HEK293 (cell line): Measurements from ENCODE around the gene TEPSIN.

Source experiments
- CTCF ChIA-PET: fragments of 350-600 bp; formaldehyde crosslinking; extraction: SDS; loops from one replicate; lab custom pipeline; 2021; ENCODE audit warnings: antibody characterized with exemption; lab: Yijun Ruan, JAX
- POLR2A ChIA-PET: fragments of 300-600 bp; formaldehyde crosslinking; extraction: SDS; loops from one replicate; lab custom pipeline; 2020; ENCODE audit warnings: antibody characterized with exemption, inconsistent platforms; lab: Yijun Ruan, JAX
- H3K27ac ChIP-seq: fragments of 200-500 bp; sonication (Bioruptor generic); 2 replicates; pipeline ENCODE4 v1.5.1; 2014; ENCODE audit warnings: low read depth, low read length, control low read depth, inconsistent platforms; ENCODE audit errors: extremely low read depth
- H3K36me3 ChIP-seq, 2 experiments: fragments of 200-500 bp in 1 of 2; sonication (Bioruptor generic) in 1 of 2; 1 replicate in 1 of 2; 2 replicates in 1 of 2; pipeline ENCODE4 v1.5.1; 2014 to 2017; ENCODE audit warnings: inconsistent platforms in 2 of 2, low read length in 2 of 2; ENCODE audit not compliant: control insufficient read depth in 2 of 2, insufficient read depth in 1 of 2
- H3K4me1 ChIP-seq: fragments of 200-500 bp; sonication (Bioruptor generic); 2 replicates; pipeline ENCODE4 v1.5.1; 2014; ENCODE audit warnings: mild to moderate bottlenecking, low read length, inconsistent platforms; ENCODE audit not compliant: control insufficient read depth, insufficient read depth
- H3K4me3 ChIP-seq: 2 replicates; pipeline ENCODE4 v1.5.1; 2011; ENCODE audit warnings: low read depth, mild to moderate bottlenecking, control low read depth, low read length, moderate library complexity
- H3K9me3 ChIP-seq: fragments of 200-500 bp; sonication (Bioruptor generic); 2 replicates; pipeline ENCODE4 v1.5.1; 2014; ENCODE audit warnings: low read depth, low read length, inconsistent platforms; ENCODE audit not compliant: control insufficient read depth, insufficient read depth
- BCL11A ChIP-seq: fragments of 450-650 bp; formaldehyde crosslinking; IDR thresholded peaks from 2 replicates; pipeline ENCODE4 v1.5.1; 2016; ENCODE audit warnings: low read depth, missing biosample characterization, missing genetic modification characterization
- GFI1B ChIP-seq: fragments of 450-650 bp; formaldehyde crosslinking; IDR thresholded peaks from 2 replicates; pipeline ENCODE4 v1.5.1; 2016; ENCODE audit warnings: missing biosample characterization, missing genetic modification characterization
- HOXD13 ChIP-seq: sonication (generic); formaldehyde crosslinking; IDR thresholded peaks from 2 replicates; pipeline ENCODE4 v1.8.0; 2022; ENCODE audit warnings: missing genetic modification reagents, borderline replicate concordance
- PRDM6 ChIP-seq: fragments of 450-650 bp; formaldehyde crosslinking; IDR thresholded peaks from 2 replicates; pipeline ENCODE4 v1.5.1; 2017; ENCODE audit warnings: missing biosample characterization, missing genetic modification characterization
- SCRT2 ChIP-seq: fragments of 450-650 bp; formaldehyde crosslinking; IDR thresholded peaks from 2 replicates; pipeline ENCODE4 v1.5.1; 2016; ENCODE audit warnings: missing biosample characterization, missing genetic modification characterization
- ZBTB10 ChIP-seq: fragments of 450-650 bp; formaldehyde crosslinking; IDR thresholded peaks from 2 replicates; pipeline ENCODE4 v1.5.1; 2016; ENCODE audit warnings: missing biosample characterization, missing genetic modification characterization
- ZBTB11 ChIP-seq: fragments of 450-650 bp; formaldehyde crosslinking; conservative IDR thresholded peaks from 2 replicates; pipeline ENCODE4 v1.5.1; 2016; ENCODE audit warnings: low read depth, missing biosample characterization, missing genetic modification characterization
- ZBTB48 ChIP-seq: fragments of 450-650 bp; formaldehyde crosslinking; IDR thresholded peaks from 2 replicates; pipeline ENCODE4 v1.5.1; 2016; ENCODE audit warnings: missing biosample characterization, missing genetic modification characterization
- ZNF140 ChIP-seq: fragments of 450-650 bp; formaldehyde crosslinking; IDR thresholded peaks from 2 replicates; pipeline ENCODE4 v1.5.1; 2016; ENCODE audit warnings: missing biosample characterization, missing genetic modification characterization
- ZNF146 ChIP-seq: fragments of 450-650 bp; formaldehyde crosslinking; IDR thresholded peaks from 2 replicates; pipeline ENCODE4 v1.5.1; 2016; ENCODE audit warnings: missing biosample characterization, missing genetic modification characterization
- ZNF16 ChIP-seq: fragments of 450-650 bp; formaldehyde crosslinking; IDR thresholded peaks from 2 replicates; pipeline ENCODE4 v1.5.1; 2016; ENCODE audit warnings: low read depth, missing biosample characterization, missing genetic modification characterization
- ZNF239 ChIP-seq: fragments of 450-650 bp; formaldehyde crosslinking; IDR thresholded peaks from 2 replicates; pipeline ENCODE4 v1.5.1; 2016; ENCODE audit warnings: missing biosample characterization, missing genetic modification characterization
- ZNF266 ChIP-seq: fragments of 450-650 bp; formaldehyde crosslinking; IDR thresholded peaks from 2 replicates; pipeline ENCODE4 v1.5.1; 2016; ENCODE audit warnings: missing biosample characterization, missing genetic modification characterization, low read depth
- ZNF280D ChIP-seq: fragments of 450-650 bp; formaldehyde crosslinking; IDR thresholded peaks from 2 replicates; pipeline ENCODE4 v1.5.1; 2016; ENCODE audit warnings: missing biosample characterization, missing genetic modification characterization
- ZNF366 ChIP-seq: fragments of 450-650 bp; formaldehyde crosslinking; conservative IDR thresholded peaks from 2 replicates; pipeline ENCODE4 v1.5.1; 2016; ENCODE audit warnings: missing biosample characterization, missing genetic modification characterization
- ZNF423 ChIP-seq: fragments of 450-650 bp; formaldehyde crosslinking; IDR thresholded peaks from 2 replicates; pipeline ENCODE4 v1.5.1; 2016; ENCODE audit warnings: missing biosample characterization, missing genetic modification characterization
- ZNF555 ChIP-seq: fragments of 450-650 bp; formaldehyde crosslinking; conservative IDR thresholded peaks from 2 replicates; pipeline ENCODE4 v1.5.1; 2017; ENCODE audit warnings: missing biosample characterization, mild to moderate bottlenecking, missing genetic modification characterization, inconsistent platforms
- ZNF560 ChIP-seq: fragments of 450-650 bp; formaldehyde crosslinking; IDR thresholded peaks from 2 replicates; pipeline ENCODE4 v1.5.1; 2017; ENCODE audit warnings: missing biosample characterization, missing genetic modification characterization, borderline replicate concordance
- ZNF610 ChIP-seq: fragments of 450-650 bp; formaldehyde crosslinking; IDR thresholded peaks from 2 replicates; pipeline ENCODE4 v1.5.1; 2016; ENCODE audit warnings: missing biosample characterization, missing genetic modification characterization, borderline replicate concordance
- ZNF623 ChIP-seq: fragments of 450-650 bp; formaldehyde crosslinking; IDR thresholded peaks from 2 replicates; pipeline ENCODE4 v1.5.1; 2016; ENCODE audit warnings: missing biosample characterization, missing genetic modification characterization
- ZNF624 ChIP-seq: fragments of 450-650 bp; formaldehyde crosslinking; IDR thresholded peaks from 2 replicates; pipeline ENCODE4 v1.5.1; 2017; ENCODE audit warnings: missing biosample characterization, missing genetic modification characterization
- ZNF629 ChIP-seq: fragments of 450-650 bp; formaldehyde crosslinking; IDR thresholded peaks from 2 replicates; pipeline ENCODE4 v1.5.1; 2017; ENCODE audit warnings: missing biosample characterization, missing genetic modification characterization
- ZNF660 ChIP-seq: fragments of 450-650 bp; IDR thresholded peaks from 2 replicates; pipeline ENCODE4 v1.5.1; 2018; ENCODE audit warnings: missing biosample characterization, mild to moderate bottlenecking, missing genetic modification characterization
- ZNF664 ChIP-seq: fragments of 450-650 bp; formaldehyde crosslinking; IDR thresholded peaks from 2 replicates; pipeline ENCODE4 v1.5.1; 2016; ENCODE audit warnings: missing biosample characterization, missing genetic modification characterization
- ZSCAN4 ChIP-seq: fragments of 450-650 bp; formaldehyde crosslinking; IDR thresholded peaks from 2 replicates; pipeline ENCODE4 v1.5.1; 2017; ENCODE audit warnings: missing biosample characterization, missing genetic modification characterization

Gene TEPSIN

GRCh38 chr17:81187120-81187519 is 51.7 kb downstream of the TEPSIN start:
- H3K36me3 ChIP-seq = peaks cover 0 to 36% of the 10 kb centered on the region in 2 experiments; a peak in 1 of 3 replicates
- CTCF ChIA-PET = interaction anchor here (1.2 kb wide), 1 partner anchor 44 kb away, joined by 5 read pairs; no protein-coding TSS in a partner anchor
- H3K4me1 ChIP-seq = no peaks in the 10 kb centered on the region
- H3K9me3 ChIP-seq = no peaks in the 10 kb centered on the region
- POLR2A ChIA-PET = interaction anchor here (1.7 kb wide), 1 partner anchor 36 kb away, joined by 5 read pairs; no protein-coding TSS in a partner anchor
- H3K27ac ChIP-seq = no peak overlapping the region
- TF ChIP-seq ZNF16 (tag by site-specific recombination) (no peak), ZNF239 (tag by site-specific recombination) (no peak), ZNF146 (tag by site-specific recombination) (no peak), ZNF624 (tag by site-specific recombination) (no peak), ZSCAN4 (tag by site-specific recombination) (no peak), ZNF555 (tag by site-specific recombination) (no peak), BCL11A (tag by site-specific recombination) (no peak), ZNF660 (tag by site-specific recombination) (no peak), PRDM6 (no peak), ZNF610 (tag by site-specific recombination) (no peak), ZBTB11 (tag by site-specific recombination) (no peak), ZNF560 (no peak), HOXD13 (no peak), ZNF664 (tag by site-specific recombination) (no peak)
- H3K4me3 ChIP-seq = no peak overlapping the region

- ChIA-PET POLR2A (interaction anchor here (1.7 kb wide), 1 partner anchor 37 kb away, joined by 5 read pairs; no protein-coding TSS in a partner anchor), CTCF (no interaction called here)
- Histone ChIP-seq H3K36me3 (peaks cover 0 to 27% of the 10 kb centered on the region in 2 experiments; a peak in 1 of 3 replicates), H3K4me3 (no peak overlapping the region), H3K27ac (no peak overlapping the region), H3K4me1 (no peaks in the 10 kb centered on the region), H3K9me3 (no peaks in the 10 kb centered on the region)
- TF ChIP-seq ZNF629 (no peak), ZBTB48 (no peak), ZNF280D (tag by site-specific recombination) (no peak), ZNF266 (tag by site-specific recombination) (no peak), SCRT2 (tag by site-specific recombination) (no peak; the same call in 1 of the 2 replicates), ZNF140 (tag by site-specific recombination) (no peak), ZNF423 (tag by site-specific recombination) (no peak), ZNF366 (no peak), ZNF623 (tag by site-specific recombination) (no peak), GFI1B (tag by site-specific recombination) (no peak), ZBTB10 (tag by site-specific recombination) (no peak)
These were observed 52.7 kb downstream of the TEPSIN start for GRCh38 chr17:81186203-81186602.
